GM12891 (cell line): ENCODE results near the gene IFT172.
A peak's percentile ranks its signal among the peaks of the same experiment; 100 is the strongest.

Source experiments
- DNase-seq: peaks from one replicate; pipeline ENCODE4 v3.0.0; 2011; ENCODE audit warnings: low spot score; ENCODE audit not compliant: insufficient read length
- FAIRE-seq: peaks from 2 replicates; lab custom pipeline; 2011; peaks lifted over from hg19 to GRCh38; lab: Jason Lieb, UNC
- PAX5 ChIP-seq: IDR thresholded peaks from 2 replicates; pipeline ENCODE4 v1.6.1; 2011; ENCODE audit warnings: low read length, moderate library complexity, mild to moderate bottlenecking; ENCODE audit not compliant: insufficient read depth, severe bottlenecking
- POLR2A ChIP-seq: IDR thresholded peaks from 2 replicates; pipeline ENCODE4 v1.6.1; 2011; ENCODE audit warnings: low read depth, low read length, control low read depth
- POLR2AphosphoS5 ChIP-seq: IDR thresholded peaks from 2 replicates; pipeline ENCODE4 v1.6.1; 2011; ENCODE audit warnings: low read depth, low read length, control low read depth
- POU2F2 ChIP-seq: IDR thresholded peaks from 2 replicates; pipeline ENCODE4 v1.6.1; 2011; ENCODE audit warnings: low read depth, mild to moderate bottlenecking, control low read depth, low read length, moderate library complexity
- SPI1 ChIP-seq: IDR thresholded peaks from 2 replicates; pipeline ENCODE4 v1.6.1; 2011; ENCODE audit warnings: low read depth, low read length, control low read depth
- TAF1 ChIP-seq: IDR thresholded peaks from 2 replicates; pipeline ENCODE4 v1.6.1; 2011; ENCODE audit warnings: low read depth, low read length, control low read depth

Gene IFT172

DNA sequence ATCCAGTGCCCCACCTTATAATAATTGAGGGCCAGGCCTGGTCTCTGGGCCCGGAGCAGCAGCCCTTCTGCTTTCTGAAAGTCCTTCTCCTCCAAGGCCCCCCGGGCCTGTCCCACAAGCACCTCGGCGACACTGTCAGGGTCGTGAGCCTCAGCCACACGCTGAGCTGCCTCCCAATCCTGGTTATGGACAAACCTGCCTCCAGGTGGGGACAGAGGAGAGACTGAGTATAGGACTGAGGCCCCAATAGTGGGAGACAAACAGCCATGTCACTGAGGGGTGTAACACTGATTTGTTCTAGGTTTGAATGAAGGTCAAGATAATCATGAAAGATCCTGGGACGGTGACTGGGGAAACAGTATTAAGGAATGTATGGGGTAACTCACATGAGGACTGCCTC lies 35.6 kb downstream of the IFT172 start:
- FAIRE-seq (no peak), DNase-seq (no peak)
- TF ChIP-seq POLR2AphosphoS5 (no peak), TAF1 (no peak), POLR2A (no peak), SPI1 (no peak), POU2F2 (no peak), PAX5 (no peak)

DNA sequence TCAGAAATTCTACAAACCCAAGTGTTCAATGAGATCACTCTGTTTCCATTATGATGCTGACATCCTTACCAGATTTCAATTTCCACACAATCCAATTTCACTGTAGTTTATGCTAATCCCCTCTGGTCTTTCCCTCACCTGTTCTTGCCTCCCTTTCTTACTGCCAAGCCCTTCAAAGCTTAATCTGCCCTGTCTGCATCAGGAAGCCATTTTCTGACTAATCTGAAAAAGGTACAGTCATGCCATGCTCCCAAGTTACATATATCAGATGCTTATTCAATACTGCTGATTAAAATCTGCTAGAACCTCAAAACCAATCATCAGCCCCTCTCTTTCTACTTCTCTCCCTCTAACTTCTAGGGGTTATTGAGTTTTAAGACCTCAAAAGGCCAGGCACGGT lies 38.4 kb downstream of the IFT172 start:
- TF ChIP-seq POLR2AphosphoS5 = no peak
- no peak for DNase-seq
- no peak for FAIRE-seq

GRCh38 chr2:27448381-27448780 lies 41.2 kb downstream of the IFT172 start:
- FAIRE-seq = no peak
- no peak for DNase-seq
- TF ChIP-seq SPI1 (no peak), TAF1 (no peak), POLR2AphosphoS5 (no peak), PAX5 (no peak), POU2F2 (no peak), POLR2A (no peak)

GRCh38 chr2:27446057-27446456 lies 43.5 kb downstream of the IFT172 start:
- FAIRE-seq = no peak
- DNase-seq = no peak
- TF ChIP-seq TAF1 = no peak
- no peak for TF ChIP-seq POLR2A
- no peak for TF ChIP-seq SPI1
- no peak for TF ChIP-seq POLR2AphosphoS5

GRCh38 chr2:27445615-27446014 lies 43.9 kb downstream of the IFT172 start:
- FAIRE-seq = no peak
- TF ChIP-seq POLR2AphosphoS5 (no peak), POLR2A (no peak), POU2F2 (no peak), SPI1 (no peak), PAX5 (no peak), TAF1 (no peak)
- no peak for DNase-seq

DNA sequence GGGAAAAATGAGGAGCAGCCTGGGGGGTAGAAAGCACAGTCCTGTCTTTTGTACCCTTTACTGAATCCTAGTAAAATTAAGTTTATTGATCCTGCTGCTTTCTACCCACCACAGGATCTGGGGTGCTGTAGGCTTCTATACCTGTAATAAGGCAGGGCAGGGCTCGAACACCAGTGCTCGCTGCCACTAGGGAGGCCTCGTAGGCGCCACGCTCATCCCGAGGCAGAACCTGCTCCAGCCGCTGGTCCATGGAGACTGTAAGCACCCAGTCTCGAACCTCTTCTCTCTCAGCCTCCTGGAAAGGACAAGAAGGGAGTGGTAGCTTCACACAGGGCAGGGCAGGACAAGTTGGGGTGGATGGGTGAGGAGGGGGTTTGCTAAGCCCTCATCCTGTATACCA lies 44.4 kb downstream of the IFT172 start:
- TF ChIP-seq PAX5 (no peak), POLR2AphosphoS5 (no peak), SPI1 (no peak), TAF1 (no peak), POLR2A (no peak), POU2F2 (no peak)
- FAIRE-seq = no peak
- no peak for DNase-seq

DNA sequence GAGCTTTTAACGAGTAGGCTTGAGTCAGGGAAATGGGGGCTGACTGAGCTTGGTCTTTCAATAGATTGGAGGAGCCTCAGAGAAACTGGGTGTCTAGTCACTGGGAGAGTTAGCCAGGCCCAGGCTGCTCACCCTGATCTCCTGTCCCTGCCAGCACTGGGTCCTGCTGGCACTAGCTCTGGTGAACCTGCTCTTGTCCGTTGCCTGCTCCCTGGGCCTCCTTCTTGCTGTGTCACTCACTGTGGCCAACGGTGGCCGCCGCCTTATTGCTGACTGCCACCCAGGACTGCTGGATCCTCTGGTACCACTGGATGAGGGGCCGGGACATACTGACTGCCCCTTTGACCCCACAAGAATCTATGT lies 46.6 kb downstream of the IFT172 start:
- TF ChIP-seq PAX5 = no peak
- no peak for TF ChIP-seq POU2F2
- no peak for TF ChIP-seq POLR2A
- TF ChIP-seq POLR2AphosphoS5 = no peak
- TF ChIP-seq TAF1 = no peak
- TF ChIP-seq SPI1 = no peak
- DNase-seq (no peak), FAIRE-seq (no peak)

DNA sequence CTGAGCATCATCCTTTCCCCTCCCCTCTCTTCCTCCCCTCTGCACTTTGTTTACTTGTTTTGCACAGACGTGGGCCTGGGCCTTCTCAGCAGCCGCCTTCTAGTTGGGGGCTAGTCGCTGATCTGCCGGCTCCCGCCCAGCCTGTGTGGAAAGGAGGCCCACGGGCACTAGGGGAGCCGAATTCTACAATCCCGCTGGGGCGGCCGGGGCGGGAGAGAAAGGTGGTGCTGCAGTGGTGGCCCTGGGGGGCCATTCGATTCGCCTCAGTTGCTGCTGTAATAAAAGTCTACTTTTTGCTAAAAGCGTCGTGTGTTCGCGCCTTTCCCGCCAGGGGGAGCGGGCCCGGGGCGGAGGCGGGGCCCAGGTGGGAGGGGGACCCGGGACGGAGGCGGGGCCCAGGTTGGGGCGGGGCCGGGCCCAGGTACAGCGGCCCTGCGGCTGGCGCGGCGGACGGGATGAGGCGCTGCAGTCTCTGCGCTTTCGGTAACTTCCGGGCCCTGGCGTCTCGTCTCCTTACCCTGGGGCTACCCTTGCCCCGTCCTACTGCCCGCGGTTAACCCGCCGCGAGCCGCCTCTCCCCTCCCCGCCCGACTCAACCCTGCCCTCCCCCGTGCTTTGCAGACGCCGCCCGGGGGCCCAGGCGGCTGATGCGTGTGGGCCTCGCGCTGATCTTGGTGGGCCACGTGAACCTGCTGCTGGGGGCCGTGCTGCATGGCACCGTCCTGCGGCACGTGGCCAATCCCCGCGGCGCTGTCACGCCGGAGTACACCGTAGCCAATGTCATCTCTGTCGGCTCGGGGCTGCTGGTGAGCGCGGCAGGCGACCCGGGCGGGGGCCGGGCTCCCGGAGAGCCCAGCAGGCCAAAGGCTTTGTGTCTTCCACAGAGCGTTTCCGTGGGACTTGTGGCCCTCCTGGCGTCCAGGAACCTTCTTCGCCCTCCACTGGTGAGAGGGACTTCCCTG lies 47.3 kb downstream of the IFT172 start, which contains the start of gene KRTCAP3:
TSS of gene KRTCAP3 (plus strand) at position 424 of the 962 bp plus-strand sequence. CDS start at position 456, 32 bp downstream.
- TF ChIP-seq POLR2AphosphoS5 (no peak; the same call in 1 of the 2 replicates), POLR2A (0 out of 2 replicates have a peak, but pooled peaks have one; percentile 31), PAX5 (no peak)
- no peak for DNase-seq
- no peak for FAIRE-seq

DNA sequence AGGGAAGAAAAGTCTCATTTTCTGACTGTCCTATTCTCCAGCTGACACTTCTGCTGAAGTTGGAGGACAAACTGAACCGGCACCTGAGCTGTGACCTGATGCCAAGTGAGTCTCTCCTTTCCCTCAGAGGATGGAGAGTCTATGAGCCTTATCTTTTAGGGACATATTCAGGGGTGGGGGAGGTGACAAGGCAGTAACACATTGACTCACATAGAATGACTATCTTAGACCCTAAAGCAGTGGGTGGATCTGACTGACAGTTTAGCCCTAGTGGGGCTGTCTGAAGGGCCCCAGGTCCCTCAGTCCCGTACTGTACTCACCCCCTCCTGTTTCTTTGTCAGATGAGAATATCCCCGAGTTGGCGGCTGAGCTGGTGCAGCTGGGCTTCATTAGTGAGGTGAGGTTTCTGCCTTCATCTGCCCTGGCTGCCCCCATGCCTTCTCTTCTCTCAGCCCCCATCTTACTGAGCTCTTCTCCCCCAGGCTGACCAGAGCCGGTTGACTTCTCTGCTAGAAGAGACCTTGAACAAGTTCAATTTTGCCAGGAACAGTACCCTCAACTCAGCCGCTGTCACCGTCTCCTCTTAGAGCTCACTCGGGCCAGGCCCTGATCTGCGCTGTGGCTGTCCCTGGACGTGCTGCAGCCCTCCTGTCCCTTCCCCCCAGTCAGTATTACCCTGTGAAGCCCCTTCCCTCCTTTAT lies 48.2 kb downstream of the IFT172 start:
- FAIRE-seq = no peak
- TF ChIP-seq POLR2AphosphoS5 (no peak), TAF1 (no peak), PAX5 (no peak), POU2F2 (no peak), SPI1 (no peak), POLR2A (no peak)
- DNase-seq = no peak

DNA sequence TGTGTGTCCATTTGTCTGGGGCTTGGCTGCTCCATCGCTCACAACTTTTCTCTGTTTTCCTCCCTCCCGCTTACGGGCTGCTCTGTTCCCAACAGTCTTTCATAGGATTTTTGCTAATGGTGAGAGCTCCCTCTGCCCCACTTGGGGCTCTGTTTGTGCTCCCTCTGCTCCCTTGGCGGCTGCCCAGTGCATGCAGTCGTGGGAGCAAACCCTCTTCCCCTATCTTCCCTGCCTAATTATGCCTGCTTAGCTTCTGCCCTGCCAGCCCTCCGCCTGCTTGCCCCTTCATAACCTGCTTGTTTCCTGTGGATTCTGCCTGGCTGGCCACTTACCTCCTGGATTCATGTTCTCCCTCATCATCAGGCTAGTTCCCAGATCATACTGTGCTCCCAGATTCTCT lies 53.9 kb downstream of the IFT172 start:
- TF ChIP-seq PAX5 = no peak
- no peak for TF ChIP-seq SPI1
- TF ChIP-seq TAF1 = no peak
- no peak for TF ChIP-seq POU2F2
- no peak for TF ChIP-seq POLR2A
- TF ChIP-seq POLR2AphosphoS5 = no peak
- no peak for FAIRE-seq
- no peak for DNase-seq
